ENCODE results near the gene RBM20.

The RBM20 gene

DNA sequence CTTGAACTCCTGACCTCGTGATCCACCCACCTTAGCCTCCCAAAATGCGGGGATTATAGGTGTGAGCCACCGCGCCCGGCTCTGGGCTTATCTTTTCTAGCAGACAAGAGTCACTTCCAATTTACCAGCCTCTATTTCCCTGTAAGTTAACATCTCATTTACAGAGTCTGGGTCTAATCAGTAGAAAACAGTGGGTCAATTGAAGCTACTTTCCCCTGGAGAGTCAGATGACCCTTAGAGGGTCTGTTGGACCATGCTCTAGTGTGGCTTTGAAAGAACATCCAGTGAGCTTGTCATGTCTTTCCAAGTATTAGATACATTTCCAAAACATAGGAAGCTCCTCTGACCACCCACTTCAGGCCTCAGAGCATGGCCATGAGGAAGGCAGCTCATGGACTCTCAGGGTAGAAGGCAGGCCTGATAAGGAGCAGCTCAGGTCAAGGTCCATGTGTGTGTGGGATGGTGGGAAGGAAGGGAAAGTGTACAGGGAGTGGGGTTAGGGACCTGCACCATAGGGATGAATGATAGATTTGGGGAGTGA, 27.6 kb upstream of the RBM20 start:
- no peaks in the 10 kb centered on the region for H3K27me3 ChIP-seq (ENCODE audit: control insufficient read depth, insufficient read depth, low read length)
- H3K27ac ChIP-seq: no peak overlapping the region
- H3K4me1 ChIP-seq: no peaks in the 10 kb centered on the region
- no peaks in the 10 kb centered on the region for H3K79me2 ChIP-seq
- no peak overlapping the region for H2AFZ ChIP-seq
- TF ChIP-seq, protein P1, sequence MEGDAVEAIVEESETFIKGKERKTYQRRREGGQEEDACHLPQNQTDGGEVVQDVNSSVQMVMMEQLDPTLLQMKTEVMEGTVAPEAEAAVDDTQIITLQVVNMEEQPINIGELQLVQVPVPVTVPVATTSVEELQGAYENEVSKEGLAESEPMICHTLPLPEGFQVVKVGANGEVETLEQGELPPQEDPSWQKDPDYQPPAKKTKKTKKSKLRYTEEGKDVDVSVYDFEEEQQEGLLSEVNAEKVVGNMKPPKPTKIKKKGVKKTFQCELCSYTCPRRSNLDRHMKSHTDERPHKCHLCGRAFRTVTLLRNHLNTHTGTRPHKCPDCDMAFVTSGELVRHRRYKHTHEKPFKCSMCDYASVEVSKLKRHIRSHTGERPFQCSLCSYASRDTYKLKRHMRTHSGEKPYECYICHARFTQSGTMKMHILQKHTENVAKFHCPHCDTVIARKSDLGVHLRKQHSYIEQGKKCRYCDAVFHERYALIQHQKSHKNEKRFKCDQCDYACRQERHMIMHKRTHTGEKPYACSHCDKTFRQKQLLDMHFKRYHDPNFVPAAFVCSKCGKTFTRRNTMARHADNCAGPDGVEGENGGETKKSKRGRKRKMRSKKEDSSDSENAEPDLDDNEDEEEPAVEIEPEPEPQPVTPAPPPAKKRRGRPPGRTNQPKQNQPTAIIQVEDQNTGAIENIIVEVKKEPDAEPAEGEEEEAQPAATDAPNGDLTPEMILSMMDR (IDR thresholded peaks at IDR 0.05): no peak
- H3K9ac ChIP-seq: no peak overlapping the region
- no peaks in the 10 kb centered on the region for H3K36me3 ChIP-seq (ENCODE audit: control insufficient read depth, insufficient read depth, low read length)
- no peaks in the 10 kb centered on the region for H3K9me3 ChIP-seq (ENCODE audit: control insufficient read depth, low read length)
- H3K4me3 ChIP-seq (ENCODE audit: low read depth, low read length): no peak overlapping the region
- no peak overlapping the region for H3K4me2 ChIP-seq (ENCODE audit: low read length)

- TF ChIP-seq, protein P1 (IDR thresholded peaks at IDR 0.05): no peak
- Histone ChIP-seq H3K9me3 (ENCODE audit: control insufficient read depth, low read length) (no peaks in the 10 kb centered on the region), H3K27ac (no peak overlapping the region), H3K4me1 (no peaks in the 10 kb centered on the region), H3K27me3 (ENCODE audit: control insufficient read depth, insufficient read depth, low read length) (no peaks in the 10 kb centered on the region), H3K9ac (no peak overlapping the region), H3K4me3 (ENCODE audit: low read depth, low read length) (no peak overlapping the region), H2AFZ (no peak overlapping the region), H3K79me2 (no peaks in the 10 kb centered on the region), H3K4me2 (ENCODE audit: low read length) (no peak overlapping the region), H3K36me3 (ENCODE audit: control insufficient read depth, insufficient read depth, low read length) (no peaks in the 10 kb centered on the region)
Measured at GRCh38 chr10:110617425-110618229, 26.5 kb upstream of the RBM20 start.

GRCh38 chr10:110618230-110618610, 25.9 kb upstream of the RBM20 start:
- Histone ChIP-seq H3K9me3 (ENCODE audit: control insufficient read depth, low read length) (no peaks in the 10 kb centered on the region), H3K36me3 (ENCODE audit: control insufficient read depth, insufficient read depth, low read length) (no peaks in the 10 kb centered on the region), H2AFZ (no peak overlapping the region), H3K4me1 (no peaks in the 10 kb centered on the region), H3K27ac (no peak overlapping the region), H3K9ac (no peak overlapping the region), H3K79me2 (no peaks in the 10 kb centered on the region), H3K27me3 (ENCODE audit: control insufficient read depth, insufficient read depth, low read length) (no peaks in the 10 kb centered on the region), H3K4me2 (ENCODE audit: low read length) (no peak overlapping the region), H3K4me3 (ENCODE audit: low read depth, low read length) (no peak overlapping the region)
- TF ChIP-seq, protein P1 (IDR thresholded peaks at IDR 0.05): no peak

GRCh38 chr10:110619514-110620397, 24.4 kb upstream of the RBM20 start:
- TF ChIP-seq, protein P1 (IDR thresholded peaks at IDR 0.05): no peak
- Histone ChIP-seq H3K9me3 (ENCODE audit: control insufficient read depth, low read length) (no peaks in the 10 kb centered on the region), H3K4me3 (ENCODE audit: low read depth, low read length) (no peak overlapping the region), H3K79me2 (no peaks in the 10 kb centered on the region), H3K27me3 (ENCODE audit: control insufficient read depth, insufficient read depth, low read length) (no peaks in the 10 kb centered on the region), H3K4me1 (no peaks in the 10 kb centered on the region), H3K4me2 (ENCODE audit: low read length) (no peak overlapping the region), H2AFZ (no peak overlapping the region), H3K27ac (no peak overlapping the region), H3K36me3 (ENCODE audit: control insufficient read depth, insufficient read depth, low read length) (no peaks in the 10 kb centered on the region), H3K9ac (no peak overlapping the region)

Data from parathyroid adenoma (tissue), 2 donors.